ENCODE results near the gene INPP5E.

DNA sequence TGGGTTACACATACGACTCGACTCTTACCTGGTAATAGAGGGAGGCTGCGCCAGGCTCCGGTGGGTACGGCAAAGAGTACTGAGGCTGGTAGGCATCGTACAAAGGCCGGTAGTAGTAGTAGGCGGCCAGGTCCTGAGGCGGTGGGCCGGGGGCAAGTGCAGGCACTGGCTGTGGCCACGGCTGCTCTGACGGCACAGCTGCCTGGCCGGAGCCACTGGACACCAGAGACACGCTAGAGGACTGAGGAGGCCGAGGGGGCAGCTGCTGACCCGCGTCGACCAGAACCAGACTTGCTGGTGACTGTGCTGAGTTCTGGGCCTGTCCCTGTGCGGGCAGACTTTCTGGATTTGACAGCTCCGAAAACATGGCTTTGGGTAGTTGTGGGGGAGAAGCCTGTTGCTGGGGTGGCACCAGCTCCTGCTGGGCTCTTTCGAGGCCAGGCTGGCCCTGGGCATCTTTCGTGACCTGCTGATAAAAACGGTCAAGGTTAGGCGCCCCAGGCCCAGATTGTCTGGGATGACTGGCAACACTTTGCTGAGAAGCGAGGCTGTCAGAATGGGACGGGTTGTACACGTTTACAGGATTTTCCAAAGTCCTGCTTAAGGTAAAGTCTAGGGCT, 34.5 kb upstream of the INPP5E start:
- TF ChIP-seq, protein P1, sequence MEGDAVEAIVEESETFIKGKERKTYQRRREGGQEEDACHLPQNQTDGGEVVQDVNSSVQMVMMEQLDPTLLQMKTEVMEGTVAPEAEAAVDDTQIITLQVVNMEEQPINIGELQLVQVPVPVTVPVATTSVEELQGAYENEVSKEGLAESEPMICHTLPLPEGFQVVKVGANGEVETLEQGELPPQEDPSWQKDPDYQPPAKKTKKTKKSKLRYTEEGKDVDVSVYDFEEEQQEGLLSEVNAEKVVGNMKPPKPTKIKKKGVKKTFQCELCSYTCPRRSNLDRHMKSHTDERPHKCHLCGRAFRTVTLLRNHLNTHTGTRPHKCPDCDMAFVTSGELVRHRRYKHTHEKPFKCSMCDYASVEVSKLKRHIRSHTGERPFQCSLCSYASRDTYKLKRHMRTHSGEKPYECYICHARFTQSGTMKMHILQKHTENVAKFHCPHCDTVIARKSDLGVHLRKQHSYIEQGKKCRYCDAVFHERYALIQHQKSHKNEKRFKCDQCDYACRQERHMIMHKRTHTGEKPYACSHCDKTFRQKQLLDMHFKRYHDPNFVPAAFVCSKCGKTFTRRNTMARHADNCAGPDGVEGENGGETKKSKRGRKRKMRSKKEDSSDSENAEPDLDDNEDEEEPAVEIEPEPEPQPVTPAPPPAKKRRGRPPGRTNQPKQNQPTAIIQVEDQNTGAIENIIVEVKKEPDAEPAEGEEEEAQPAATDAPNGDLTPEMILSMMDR (conservative IDR thresholded peaks at IDR 0.05; ENCODE audit: low read length): no peak
- TF ChIP-seq EZH2phosphoT487 (IDR thresholded peaks at IDR 0.05; ENCODE audit: borderline replicate concordance): no peak
